GM12872 (cell line): ENCODE results near the gene SLC30A1.

Experiments
- CTCF ChIP-seq: IDR thresholded peaks from 3 replicates; pipeline ENCODE4 v1.5.1; 2011; ENCODE audit warnings: low read depth, mild to moderate bottlenecking, low read length, moderate library complexity; ENCODE audit not compliant: insufficient read depth

Gene SLC30A1

DNA sequence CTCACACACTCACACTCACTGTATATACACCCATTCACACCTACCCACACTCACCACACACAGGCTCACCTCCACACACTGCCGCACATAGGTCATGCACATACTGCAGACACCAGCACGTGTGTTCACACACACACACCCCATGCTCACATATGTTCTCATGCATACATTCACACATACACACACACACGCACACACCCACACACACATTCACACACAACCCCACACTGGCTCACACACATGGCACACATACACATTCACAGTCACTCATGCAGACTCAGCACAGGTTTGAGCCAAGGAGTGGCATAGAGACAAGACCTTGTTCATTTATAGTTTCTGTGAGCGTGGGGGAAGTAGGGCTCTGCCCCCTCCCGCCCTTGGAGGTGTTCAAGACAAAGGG is 41.1 kb upstream of the SLC30A1 start:
- TF ChIP-seq CTCF = no peak

DNA sequence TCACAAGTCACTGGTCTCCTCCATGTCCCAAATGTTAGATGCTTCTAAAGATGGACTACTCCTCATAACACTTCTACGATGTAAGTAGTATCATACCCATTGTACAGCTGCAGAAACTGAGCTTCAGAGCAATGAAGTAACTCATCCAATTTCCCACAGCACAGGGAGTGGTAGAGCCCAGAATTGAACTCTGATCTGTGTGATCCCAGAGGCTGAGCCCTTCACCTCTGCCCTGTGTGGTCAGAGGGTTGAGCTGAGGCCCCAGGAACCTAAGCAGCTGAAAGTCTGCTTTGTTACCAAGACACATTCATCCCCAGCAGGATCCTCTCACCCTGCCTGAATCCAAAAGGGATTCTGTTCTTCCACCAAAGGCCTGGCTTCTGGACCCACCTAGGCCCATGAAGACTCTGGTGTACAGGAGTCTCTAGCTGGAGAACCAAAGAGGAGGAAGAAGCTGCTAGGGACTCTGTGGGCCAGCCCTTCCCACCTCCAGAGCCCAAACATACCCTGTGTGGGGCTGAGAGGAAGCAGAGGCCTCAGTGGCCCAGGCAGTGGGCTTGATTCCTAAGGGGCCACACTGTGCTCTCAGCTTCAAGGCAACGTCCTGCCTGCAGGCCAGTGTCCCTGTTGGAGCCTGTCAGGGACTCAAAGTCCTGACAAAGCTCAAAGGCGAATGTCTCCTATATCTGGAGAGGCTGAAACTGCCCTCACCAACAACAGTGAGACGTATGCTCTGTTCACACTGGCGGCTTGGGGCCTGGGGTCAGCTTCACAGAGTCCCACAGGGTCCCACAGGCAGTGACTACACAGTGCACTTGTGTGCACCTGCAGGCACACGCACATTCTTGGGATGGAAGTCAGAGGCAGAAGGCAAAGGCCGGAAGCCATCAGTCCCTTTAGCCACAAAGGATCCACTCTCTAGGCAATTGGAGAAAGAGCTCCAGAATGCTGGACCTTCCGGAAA is 40.4 kb upstream of the SLC30A1 start:
- TF ChIP-seq CTCF = no peak

DNA sequence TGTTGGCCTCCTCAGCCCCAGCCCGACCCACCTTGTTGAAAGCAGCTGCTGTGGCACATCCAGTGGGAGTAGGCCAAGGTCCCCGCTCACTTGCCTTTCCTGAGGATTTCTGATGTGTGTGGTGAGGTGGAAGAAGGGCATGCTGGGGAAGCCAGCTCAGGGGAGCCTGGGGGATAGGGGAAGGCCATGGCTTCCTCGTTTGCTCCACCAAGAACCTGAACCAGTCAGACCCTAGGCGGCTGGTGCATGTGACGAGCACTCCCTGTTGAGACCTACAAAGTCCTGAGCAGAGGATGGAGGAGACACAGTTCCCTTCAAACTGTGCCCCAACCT is 38.0 kb upstream of the SLC30A1 start:
- TF ChIP-seq CTCF = no peak

DNA sequence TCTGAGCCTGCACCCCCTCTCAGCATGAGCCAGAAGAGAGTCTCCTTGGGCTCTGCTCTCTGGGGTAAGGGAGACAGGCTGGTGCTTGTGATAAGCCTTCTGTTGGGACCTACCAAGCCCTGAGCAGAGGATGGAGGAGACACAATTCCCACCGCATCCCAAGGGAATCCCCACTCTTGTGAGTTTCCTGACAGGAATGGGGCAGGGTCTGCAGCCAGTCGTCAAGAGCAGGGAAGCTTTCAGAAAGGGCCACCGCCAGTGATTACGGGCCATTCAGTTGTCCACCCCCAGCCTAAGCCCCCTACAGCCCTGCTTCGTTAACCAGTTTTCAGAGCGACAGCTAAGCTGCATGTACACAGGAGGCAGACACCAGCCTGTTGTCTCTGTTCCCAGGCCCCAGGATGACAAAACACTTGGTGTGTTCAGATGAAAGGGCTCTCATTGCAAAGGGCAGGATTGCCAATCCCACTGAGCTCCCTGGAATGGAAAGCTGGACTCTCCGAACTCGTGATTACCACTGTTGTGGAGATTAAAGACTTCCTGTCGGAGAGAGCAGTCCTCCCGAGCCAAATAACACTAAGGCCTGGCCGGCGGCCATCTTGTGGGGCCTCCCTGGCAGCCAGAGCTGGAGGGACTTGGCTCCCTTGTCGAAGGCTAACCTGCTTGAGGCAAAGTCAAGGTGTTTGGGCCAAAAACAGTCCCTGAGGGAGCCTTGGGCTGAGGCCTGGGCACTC is 37.4 kb upstream of the SLC30A1 start:
- no peak for TF ChIP-seq CTCF

DNA sequence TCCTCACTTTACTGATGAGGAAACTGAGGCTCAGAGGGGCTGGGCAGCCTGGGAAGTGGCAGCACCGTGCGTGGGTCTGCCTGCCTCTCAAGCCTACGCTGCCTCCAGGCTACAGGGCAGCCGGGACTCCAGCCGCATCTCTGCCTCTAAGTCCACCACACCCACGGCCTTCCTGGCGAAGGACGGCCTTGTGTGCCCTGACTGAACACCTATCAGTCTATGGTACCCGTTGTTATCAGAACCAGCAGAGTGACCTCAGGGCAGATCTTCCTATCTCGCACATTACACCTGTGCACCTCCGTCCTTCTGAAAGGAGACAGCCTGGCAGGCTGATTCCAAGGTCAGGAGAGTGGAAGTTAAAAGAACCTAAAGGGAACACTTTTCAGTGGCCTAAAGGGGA is 35.7 kb upstream of the SLC30A1 start:
- no peak for TF ChIP-seq CTCF

DNA sequence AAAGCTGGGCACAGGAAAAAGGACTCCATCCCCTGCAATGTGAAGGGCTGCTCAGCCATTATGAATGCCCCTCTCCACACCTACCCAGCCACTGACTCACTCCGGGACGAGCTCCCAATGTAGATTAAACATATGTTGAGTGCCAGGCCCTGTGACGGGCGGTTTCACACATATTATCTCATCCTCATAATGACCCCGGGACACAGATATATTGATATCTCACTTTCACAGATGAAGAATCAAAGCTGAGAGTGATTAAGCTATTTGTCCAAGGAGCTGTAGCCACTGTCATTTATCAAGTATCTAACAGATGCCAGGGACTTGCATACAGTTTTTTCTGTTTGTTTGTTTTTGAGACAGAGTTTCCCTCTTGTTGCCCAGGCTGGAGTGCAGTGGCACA is 35.0 kb upstream of the SLC30A1 start:
- no peak for TF ChIP-seq CTCF

GRCh38 chr1:211613108-211613947 is 34.4 kb upstream of the SLC30A1 start:
- no peak for TF ChIP-seq CTCF
